Right lobe of liver (tissue), 4 donors: ENCODE data around the gene GNG4.

Experiments used
- POLR2A ChIP-seq: fragments of 450-650 bp; IDR thresholded peaks from one replicate; pipeline ENCODE4 v1.6.1; 2017; ENCODE audit warnings: antibody characterized with exemption, mild to moderate bottlenecking
- TF ChIP-seq, protein P1 (sequence below), 4 donors: fragments of 200-600 bp in 3 of 4; fragments of 450-650 bp in 1 of 4; IDR thresholded peaks; one replicate each; pipeline versions ENCODE4 v1.5.1 to v1.8.0; 2016 to 2022; ENCODE audit warnings: antibody characterized with exemption in 4 of 4, mild to moderate bottlenecking in 2 of 4
- donor health status: DM: no; HTN: no; CAD: no.
- donor health status: DM: no; HTN: no; CAD: no.
- donor health status: DM: no; HTN: yes; CAD: no.

DNA sequence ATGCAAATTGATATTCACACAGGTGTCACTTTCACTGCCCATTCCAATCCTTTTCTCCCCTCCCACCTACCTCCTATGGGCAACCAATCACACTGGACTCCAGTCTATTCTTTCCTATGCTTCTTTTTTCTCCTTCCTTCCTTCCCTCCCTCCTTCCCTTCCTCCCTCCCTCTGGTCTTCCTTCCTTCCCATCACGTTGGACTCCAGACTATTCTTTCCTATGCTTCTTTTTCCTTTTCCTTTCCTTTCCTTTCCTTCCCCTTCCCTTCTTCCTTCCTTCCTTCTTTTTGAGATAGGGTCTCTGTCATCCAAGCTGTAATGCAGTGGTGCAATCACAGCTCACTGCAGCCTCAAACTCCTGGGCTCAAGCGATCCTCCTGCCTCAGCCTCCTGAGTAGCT lies 64.6 kb downstream of the GNG4 start:
- TF ChIP-seq, protein P1, sequence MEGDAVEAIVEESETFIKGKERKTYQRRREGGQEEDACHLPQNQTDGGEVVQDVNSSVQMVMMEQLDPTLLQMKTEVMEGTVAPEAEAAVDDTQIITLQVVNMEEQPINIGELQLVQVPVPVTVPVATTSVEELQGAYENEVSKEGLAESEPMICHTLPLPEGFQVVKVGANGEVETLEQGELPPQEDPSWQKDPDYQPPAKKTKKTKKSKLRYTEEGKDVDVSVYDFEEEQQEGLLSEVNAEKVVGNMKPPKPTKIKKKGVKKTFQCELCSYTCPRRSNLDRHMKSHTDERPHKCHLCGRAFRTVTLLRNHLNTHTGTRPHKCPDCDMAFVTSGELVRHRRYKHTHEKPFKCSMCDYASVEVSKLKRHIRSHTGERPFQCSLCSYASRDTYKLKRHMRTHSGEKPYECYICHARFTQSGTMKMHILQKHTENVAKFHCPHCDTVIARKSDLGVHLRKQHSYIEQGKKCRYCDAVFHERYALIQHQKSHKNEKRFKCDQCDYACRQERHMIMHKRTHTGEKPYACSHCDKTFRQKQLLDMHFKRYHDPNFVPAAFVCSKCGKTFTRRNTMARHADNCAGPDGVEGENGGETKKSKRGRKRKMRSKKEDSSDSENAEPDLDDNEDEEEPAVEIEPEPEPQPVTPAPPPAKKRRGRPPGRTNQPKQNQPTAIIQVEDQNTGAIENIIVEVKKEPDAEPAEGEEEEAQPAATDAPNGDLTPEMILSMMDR (IDR thresholded peaks at IDR 0.05): no peak
- TF ChIP-seq POLR2A: no peak
